Measurements from ENCODE around the gene TRIM71.
"Not testable (repeated sequence)": the region's sequence is repeated elsewhere in the genome, so short reads cannot be mapped to it uniquely, and the experiment has no call there.

TRIM71 gene

DNA sequence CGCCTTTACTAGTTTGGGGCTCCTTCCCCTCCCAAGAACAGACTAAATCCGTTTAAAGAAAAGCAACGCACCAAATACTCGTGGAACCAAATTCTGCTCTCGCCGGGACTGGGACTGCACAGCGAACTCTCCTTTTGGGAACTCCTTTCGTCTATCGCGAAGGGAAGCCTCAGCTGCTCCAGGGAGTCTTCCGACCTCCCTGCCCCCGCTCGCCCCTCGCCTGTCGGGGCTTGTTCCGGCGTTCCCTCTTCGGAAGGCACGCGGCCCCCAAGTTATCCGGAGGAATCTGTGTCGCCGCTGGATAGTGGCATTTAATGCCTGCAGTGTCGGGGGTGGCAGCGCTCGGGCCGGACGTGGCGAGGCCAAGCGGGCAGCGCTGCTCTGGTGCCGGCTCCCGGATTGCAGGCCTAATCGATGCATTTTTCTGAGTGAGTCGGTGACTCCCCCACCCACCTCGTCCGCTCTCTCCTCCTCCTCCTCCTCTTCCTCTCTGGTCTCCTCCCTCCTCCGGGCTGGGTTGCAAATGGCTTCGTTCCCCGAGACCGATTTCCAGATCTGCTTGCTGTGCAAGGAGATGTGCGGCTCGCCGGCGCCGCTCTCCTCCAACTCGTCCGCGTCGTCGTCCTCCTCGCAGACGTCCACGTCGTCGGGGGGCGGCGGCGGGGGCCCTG, at the start of gene TRIM71:
TRIM71 (plus strand) TSS at position 440 of the 671 bp plus-strand sequence; CDS start at position 524, 84 bp downstream.
- DNase-seq (ENCODE audit: low spot score) = peak; percentile 11

- DNase-seq (ENCODE audit: low spot score) = no peak
These were observed 39.4 kb upstream of the TRIM71 start for GRCh38 chr3:32778389-32778788.

DNA sequence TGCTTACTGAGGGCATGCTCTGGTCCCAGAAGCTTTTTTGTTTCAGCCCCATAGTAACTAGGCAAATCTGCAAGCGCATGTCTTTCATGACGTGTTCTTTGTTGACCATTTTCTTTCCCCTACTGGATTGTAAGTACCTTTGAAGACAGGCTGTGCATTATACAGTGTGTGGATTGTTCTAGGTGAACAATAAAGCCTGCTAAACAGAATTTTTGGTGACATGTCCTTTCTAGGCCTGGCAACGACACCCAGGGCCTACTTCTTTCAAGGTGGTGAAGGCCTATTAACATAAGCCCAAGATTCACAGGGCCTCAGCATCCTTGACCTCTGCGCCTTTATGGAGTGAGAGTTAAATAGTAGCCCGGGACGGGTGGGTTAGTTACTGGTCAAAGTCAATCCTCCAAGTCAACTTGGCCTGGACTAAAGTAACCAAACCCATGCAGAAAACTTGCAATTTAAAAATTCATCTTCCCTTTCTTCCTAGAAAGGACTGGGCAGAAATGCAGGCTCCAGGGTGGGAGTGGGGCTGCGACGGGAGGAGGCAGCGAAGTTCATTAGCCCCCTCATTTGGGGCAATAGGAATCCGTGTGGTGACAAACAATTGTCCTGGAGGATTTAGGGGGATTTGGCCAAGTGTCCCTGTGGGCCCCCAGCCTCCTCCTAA, 37.6 kb upstream of the TRIM71 start:
- no peak for DNase-seq (ENCODE audit: low spot score)

DNA sequence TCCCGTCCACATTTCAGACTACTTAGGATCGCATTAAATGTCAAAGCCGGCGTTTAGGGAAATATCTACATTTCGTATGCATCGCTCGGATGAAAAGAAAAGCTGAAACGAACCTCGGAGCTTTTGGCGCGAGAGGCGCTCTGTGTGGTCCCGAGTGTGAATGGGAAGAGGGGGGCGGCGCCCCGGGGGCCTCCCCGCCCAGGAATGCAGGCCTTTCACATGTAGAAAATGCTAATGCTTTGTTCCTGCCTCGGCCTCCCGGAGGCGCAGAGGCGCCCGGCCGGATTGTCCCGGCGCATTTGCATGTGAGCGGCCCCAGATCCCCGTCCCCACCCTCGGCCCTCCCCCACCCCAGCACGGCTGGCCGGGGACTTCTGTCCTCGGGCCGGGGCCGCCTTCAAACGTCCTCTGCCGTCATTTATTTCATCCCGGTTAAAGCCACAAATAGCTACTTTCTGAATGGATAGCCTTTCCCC, 37.0 kb upstream of the TRIM71 start:
- no peak for DNase-seq (ENCODE audit: low spot score)

DNA sequence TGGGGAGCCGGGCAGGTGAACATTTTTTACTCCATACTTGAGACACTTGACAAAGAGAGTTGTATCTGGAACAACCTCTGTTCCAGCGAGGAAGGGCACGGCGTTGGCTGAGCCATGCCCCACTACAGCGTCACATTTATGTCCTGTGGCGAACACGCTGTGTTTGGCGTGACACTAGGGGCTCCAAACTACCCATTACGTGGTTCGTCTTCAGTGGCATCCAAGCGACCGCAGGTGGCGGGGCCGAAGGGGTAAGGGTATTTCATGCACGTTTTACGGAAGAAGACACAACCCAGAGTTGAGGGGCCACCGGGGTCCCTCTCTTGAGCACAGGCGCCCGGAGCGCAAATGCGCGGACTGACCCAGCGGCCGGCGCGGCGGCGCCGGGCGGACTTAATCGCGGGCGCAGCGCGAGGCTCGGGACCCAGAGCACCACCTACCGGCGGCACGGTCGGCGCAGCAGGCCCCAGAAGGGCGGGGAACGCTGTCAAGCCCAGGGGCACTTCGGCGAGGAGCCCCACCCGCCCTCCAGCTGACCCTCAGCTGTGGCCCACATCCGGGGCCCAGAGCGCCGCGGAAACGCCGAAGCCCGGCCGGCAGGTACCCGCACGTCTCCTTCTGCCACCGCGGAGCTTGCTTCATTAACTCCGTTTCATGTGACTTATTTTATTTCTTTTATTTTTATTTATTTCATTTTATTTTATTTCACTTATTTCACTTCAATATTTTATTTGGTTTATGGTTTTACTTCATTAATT, 36.4 kb upstream of the TRIM71 start:
- peak; percentile 74 for DNase-seq (ENCODE audit: low spot score)

GRCh38 chr3:32781969-32782270, 35.9 kb upstream of the TRIM71 start:
- not testable (repeated sequence) for DNase-seq (ENCODE audit: low spot score)

GRCh38 chr3:32782407-32782806, 35.4 kb upstream of the TRIM71 start:
- no peak for DNase-seq (ENCODE audit: low spot score)

DNA sequence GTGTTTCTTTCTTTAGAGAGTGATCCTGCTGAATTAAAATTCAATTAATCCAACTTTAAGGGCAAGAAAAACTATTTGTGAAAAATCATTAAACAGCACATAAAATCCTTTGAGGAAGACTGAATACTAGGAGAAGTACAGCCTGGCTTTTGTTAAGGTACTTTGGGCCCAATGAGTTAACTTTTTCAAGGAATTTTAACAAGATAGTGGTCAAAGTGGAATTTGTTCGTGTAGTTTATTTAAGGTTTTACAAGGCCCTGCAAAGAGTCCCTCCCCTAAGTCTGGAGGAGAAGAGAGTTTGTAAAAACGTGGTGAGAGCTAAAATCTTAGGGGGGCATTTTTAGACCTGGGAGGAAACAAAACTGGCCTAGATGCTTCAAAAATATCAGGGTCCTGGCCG, 26.0 kb upstream of the TRIM71 start:
- DNase-seq (ENCODE audit: low spot score) = no peak

DNA sequence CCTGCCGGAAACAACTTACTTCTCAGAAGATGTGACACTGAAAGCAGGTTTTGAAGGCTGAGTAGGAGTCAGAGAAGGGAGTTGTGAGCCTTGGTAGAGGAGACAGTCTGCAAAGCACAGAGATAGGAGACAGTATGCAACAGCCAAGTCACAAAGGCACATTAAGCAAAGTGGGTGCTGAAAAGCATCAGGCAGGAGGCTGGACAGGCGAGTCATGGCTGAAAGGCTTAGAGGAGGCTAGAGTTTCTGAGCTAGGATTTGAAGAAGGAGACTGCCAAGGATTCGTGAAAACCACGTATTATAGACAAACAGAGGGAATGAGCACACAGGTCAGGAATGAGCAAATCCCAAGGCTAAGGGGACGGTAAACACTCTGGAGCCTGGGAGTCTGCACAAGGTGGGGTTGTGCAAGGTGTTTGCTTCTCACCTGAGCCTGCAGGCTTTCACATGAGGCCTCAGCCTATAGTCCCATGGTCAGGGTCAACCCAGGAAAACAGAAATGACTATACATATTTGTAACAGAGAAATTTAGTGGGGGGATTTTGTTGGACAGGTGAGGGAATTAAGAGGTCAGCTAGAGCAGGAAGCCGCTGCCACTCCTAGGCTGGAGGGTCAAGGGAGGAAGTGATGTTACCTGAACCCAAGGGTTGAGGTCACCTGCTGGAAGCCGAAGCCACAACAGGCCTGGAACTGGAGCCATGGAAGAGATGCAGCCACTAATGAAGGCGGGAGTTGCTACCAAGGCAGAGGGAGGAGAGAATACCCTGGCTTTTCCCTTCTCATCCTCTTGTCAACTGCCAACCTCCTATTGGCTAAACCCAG, 23.1 kb upstream of the TRIM71 start:
- DNase-seq (ENCODE audit: low spot score) = no peak

DNA sequence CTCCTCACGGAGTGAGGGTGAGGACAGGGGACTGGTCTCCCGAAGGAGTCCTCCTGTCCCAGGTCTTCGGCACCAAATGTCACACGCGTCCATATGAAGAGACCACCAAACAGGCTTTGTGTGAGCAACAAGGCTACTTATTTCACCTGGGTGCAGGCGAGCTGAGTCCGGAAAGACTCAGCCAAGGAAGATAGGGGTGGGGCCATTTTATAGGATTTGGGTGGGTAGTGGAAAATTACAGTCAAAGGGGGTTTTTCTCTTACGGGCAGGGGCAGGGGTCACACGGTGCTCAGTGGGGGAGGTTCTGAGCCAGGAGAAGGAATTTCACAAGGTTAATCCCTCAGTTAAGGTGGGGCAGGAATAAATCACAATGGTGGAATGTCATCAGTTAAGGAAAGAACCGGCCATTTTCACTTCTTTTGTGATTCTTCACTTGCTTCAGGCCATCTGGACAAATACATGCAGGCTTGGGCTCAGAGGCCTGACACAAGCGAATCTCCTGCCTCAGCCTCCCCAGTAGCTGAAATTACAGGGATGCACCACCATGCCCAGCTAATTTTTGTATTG, 21.3 kb upstream of the TRIM71 start:
- not testable (repeated sequence) for DNase-seq (ENCODE audit: low spot score)

DNA sequence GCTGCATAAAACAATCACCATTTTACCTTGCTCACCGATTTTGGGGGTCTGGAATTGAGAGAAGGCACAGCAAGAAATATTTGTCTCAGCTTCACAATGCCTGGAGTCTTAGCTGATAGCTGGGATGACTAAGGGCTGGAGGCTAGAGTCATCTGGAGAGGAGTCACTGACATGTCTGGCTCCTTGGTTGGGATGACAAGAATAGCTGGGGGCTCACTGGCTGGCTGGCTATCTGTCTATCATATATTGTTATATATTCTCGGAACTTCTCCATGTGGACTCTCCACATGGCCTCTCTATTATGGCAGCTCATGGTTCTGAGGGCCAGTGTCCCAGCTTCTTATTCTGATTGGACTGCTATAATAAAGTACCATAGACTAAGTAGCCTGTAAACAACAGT, 20.0 kb upstream of the TRIM71 start:
- DNase-seq (ENCODE audit: low spot score) = no peak

DNA sequence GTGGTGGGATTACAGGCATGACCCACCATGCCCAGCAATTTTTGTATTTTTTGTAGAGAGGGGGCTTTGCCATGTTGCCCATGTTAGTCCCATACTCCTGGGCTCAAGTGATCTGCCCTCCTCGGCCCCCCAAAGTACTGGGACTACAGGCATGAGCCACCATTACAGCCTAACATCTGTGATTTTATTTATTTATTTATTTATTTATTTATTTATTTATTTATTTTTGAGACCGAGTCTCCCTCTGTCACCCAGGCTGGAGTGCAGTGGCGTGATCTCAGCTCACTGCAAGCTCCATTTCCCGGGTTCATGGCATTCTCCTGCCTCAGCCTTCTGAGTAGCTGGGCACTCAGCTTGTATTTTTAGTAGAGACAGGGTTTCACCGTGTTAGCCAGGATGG, 16.4 kb upstream of the TRIM71 start:
- DNase-seq (ENCODE audit: low spot score) = not testable (repeated sequence)

GRCh38 chr3:32813180-32813579, 4.6 kb upstream of the TRIM71 start:
- DNase-seq (ENCODE audit: low spot score) = no peak

DNA sequence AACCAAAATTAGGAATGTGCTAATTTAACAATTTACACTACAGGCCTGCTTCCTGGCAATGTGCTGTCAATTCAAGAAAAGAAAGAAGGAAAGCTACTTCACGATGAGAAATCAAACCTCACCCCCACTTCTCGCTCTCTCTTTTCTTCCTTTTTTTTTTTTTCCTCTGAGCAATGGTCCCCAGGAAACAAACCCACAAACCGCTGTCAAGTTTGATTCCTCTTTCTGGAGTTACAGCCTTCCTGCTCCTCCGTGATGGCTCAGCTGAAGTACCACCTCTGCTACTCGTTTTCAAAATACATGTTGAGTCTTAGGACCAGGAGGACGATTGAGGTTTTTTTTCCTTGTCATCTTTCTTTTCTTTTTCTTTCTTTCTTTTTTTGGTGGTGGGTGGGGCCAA, 3.4 kb upstream of the TRIM71 start:
- no peak for DNase-seq (ENCODE audit: low spot score)

DNA sequence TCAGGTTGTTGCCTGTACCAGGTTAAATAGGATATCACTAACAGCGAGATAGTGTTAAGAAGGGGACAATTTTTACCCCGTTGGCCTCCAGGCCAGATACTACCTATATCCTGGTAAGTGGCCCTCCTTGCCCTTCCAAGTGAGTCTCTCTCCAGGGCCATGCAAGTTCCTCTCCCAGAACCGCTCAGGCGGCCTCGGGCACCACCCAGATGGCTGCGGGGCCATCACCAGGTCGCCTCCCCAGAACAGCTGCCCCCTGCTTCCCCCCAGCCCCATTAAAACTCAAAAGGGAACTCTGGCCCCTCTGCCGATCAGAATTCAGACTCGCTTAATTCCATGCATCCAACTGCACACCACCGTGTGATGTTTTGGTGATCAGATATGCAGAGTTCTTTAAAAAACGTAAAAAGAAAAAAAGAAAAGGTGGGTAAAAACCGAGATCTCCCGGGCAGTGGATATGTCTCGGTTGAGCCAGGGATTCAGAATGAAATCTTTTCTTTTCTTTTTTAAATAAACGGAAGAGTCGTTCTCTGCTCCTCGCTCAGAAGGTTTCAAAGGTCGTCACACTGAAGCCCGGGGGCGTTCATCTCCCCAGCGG, 1.9 kb upstream of the TRIM71 start:
- DNase-seq (ENCODE audit: low spot score) = no peak

GRCh38 chr3:32816439-32817256, 1.1 kb upstream of the TRIM71 start:
- no peak for DNase-seq (ENCODE audit: low spot score)

GRCh38 chr3:32817257-32817557, 590 bp upstream of the TRIM71 start:
- no peak for DNase-seq (ENCODE audit: low spot score)

DNA sequence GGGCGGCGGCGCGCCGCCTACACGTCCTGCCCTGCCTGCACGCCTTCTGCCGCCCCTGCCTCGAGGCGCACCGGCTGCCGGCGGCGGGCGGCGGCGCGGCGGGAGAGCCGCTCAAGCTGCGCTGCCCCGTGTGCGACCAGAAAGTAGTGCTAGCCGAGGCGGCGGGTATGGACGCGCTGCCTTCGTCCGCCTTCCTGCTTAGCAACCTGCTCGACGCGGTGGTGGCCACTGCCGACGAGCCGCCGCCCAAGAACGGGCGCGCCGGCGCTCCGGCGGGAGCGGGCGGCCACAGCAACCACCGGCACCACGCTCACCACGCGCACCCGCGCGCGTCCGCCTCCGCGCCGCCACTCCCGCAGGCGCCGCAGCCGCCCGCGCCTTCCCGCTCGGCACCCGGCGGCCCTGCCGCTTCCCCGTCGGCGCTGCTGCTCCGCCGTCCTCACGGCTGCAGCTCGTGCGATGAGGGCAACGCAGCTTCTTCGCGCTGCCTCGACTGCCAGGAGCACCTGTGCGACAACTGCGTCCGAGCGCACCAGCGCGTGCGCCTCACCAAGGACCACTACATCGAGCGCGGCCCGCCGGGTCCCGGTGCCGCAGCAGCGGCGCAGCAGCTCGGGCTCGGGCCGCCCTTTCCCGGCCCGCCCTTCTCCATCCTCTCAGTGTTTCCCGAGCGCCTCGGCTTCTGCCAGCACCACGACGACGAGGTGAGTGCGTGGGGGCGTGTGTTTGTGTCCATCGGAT, 602 bp downstream of the TRIM71 start:
- DNase-seq (ENCODE audit: low spot score) = no peak

GRCh38 chr3:32818970-32819511, 1.2 kb downstream of the TRIM71 start:
- DNase-seq (ENCODE audit: low spot score) = no peak

Data from activated CD4-positive, alpha-beta T cell treated with anti-CD3 and anti-CD28 coated beads, Interleukin-2, Interleukin-4, amounts not matched to agents 100 ng/mL and 50 ng/mL, durations not matched to agents 16 hours and 8 hours (primary cell).